ENCODE data around the gene TCF3.
"Not testable (repeated sequence)": the region's sequence is repeated elsewhere in the genome, so short reads cannot be mapped to it uniquely, and the experiment has no call there.

Gene TCF3

GRCh38 chr19:1673645-1674292, 21.4 kb upstream of the TCF3 start:
- DNase-seq (ENCODE audit: extremely low spot score, insufficient read length, low read depth) (no peak), FAIRE-seq (no peak)

- DNase-seq (ENCODE audit: extremely low spot score, insufficient read length, low read depth) (no peak), FAIRE-seq (no peak)
These were observed 20.6 kb upstream of the TCF3 start for GRCh38 chr19:1672769-1673644.

GRCh38 chr19:1672038-1672768, 19.8 kb upstream of the TCF3 start:
- no peak for DNase-seq (ENCODE audit: extremely low spot score, insufficient read length, low read depth)
- FAIRE-seq = no peak

GRCh38 chr19:1671716-1672037, 19.3 kb upstream of the TCF3 start:
- DNase-seq (ENCODE audit: extremely low spot score, insufficient read length, low read depth) (no peak), FAIRE-seq (peak; percentile 51)

- FAIRE-seq; DNase-seq (ENCODE audit: extremely low spot score, insufficient read length, low read depth): not testable (repeated sequence)
These were observed 18.3 kb upstream of the TCF3 start for GRCh38 chr19:1670747-1671146.

GRCh38 chr19:1668486-1669270, 16.3 kb upstream of the TCF3 start:
- DNase-seq (ENCODE audit: extremely low spot score, insufficient read length, low read depth) = no peak
- peak; percentile 84 for FAIRE-seq

- DNase-seq (ENCODE audit: extremely low spot score, insufficient read length, low read depth) = no peak
- no peak for FAIRE-seq
These were observed 15.7 kb upstream of the TCF3 start for GRCh38 chr19:1668048-1668485.

- DNase-seq (ENCODE audit: extremely low spot score, insufficient read length, low read depth) = no peak
- peak; percentile 50 for FAIRE-seq
These were observed 13.2 kb upstream of the TCF3 start for GRCh38 chr19:1665565-1666047.

GRCh38 chr19:1663852-1664251, 11.4 kb upstream of the TCF3 start:
- DNase-seq (ENCODE audit: extremely low spot score, insufficient read length, low read depth) = no peak
- FAIRE-seq = peak; percentile 60

- not testable (repeated sequence) for FAIRE-seq; DNase-seq (ENCODE audit: extremely low spot score, insufficient read length, low read depth)
These were observed 10.8 kb upstream of the TCF3 start for GRCh38 chr19:1663227-1663626.

GRCh38 chr19:1661995-1662394, 9.6 kb upstream of the TCF3 start:
- no peak for DNase-seq (ENCODE audit: extremely low spot score, insufficient read length, low read depth)
- no peak for FAIRE-seq

- DNase-seq (ENCODE audit: extremely low spot score, insufficient read length, low read depth) (no peak), FAIRE-seq (no peak)
These were observed 6.6 kb upstream of the TCF3 start for GRCh38 chr19:1659084-1659427.

- DNase-seq (ENCODE audit: extremely low spot score, insufficient read length, low read depth) (no peak), FAIRE-seq (no peak)
These were observed 6.0 kb upstream of the TCF3 start for GRCh38 chr19:1658150-1659083.

GRCh38 chr19:1657746-1658145, 5.3 kb upstream of the TCF3 start:
- FAIRE-seq (no peak), DNase-seq (ENCODE audit: extremely low spot score, insufficient read length, low read depth) (no peak)

- FAIRE-seq = no peak
- no peak for DNase-seq (ENCODE audit: extremely low spot score, insufficient read length, low read depth)
These were observed 4.6 kb upstream of the TCF3 start for GRCh38 chr19:1656988-1657536.

GRCh38 chr19:1655987-1656608, 3.7 kb upstream of the TCF3 start:
- FAIRE-seq (no peak), DNase-seq (ENCODE audit: extremely low spot score, insufficient read length, low read depth) (no peak)

- no peak for FAIRE-seq
- no peak for DNase-seq (ENCODE audit: extremely low spot score, insufficient read length, low read depth)
These were observed 2.9 kb upstream of the TCF3 start for GRCh38 chr19:1655131-1655981.

All from GM18507 (cell line).